Duodenal mucosa (tissue), 2 donors: ENCODE data around the gene NFKB2.

Source experiments
- H3K27ac ChIP-seq: one replicate; pipeline ENCODE4 v1.7.0; 2013; ENCODE audit warnings: low read depth, low read length
- H3K27me3 ChIP-seq, 2 donors: one replicate each; pipeline ENCODE4 v1.7.0; 2013; ENCODE audit warnings: low read length in 2 of 2, control low read depth in 1 of 2; ENCODE audit not compliant: insufficient read depth in 2 of 2, control insufficient read depth in 1 of 2
- H3K36me3 ChIP-seq, 2 donors: one replicate each; pipeline ENCODE4 v1.7.0; 2013; ENCODE audit warnings: low read length in 2 of 2, control low read depth in 1 of 2; ENCODE audit not compliant: insufficient read depth in 2 of 2, control insufficient read depth in 1 of 2
- H3K4me1 ChIP-seq, 2 donors: one replicate each; pipeline ENCODE4 v1.7.0; 2013; ENCODE audit warnings: low read length in 2 of 2, control low read depth in 1 of 2; ENCODE audit not compliant: insufficient read depth in 2 of 2, control insufficient read depth in 1 of 2
- H3K4me3 ChIP-seq, 2 donors: one replicate each; pipeline ENCODE4 v1.7.0; 2013; ENCODE audit warnings: low read length in 2 of 2, low read depth in 1 of 2
- H3K9ac ChIP-seq, 2 donors: one replicate each; pipeline ENCODE4 v1.7.0; 2013; ENCODE audit warnings: low read length in 2 of 2, low read depth in 1 of 2
- H3K9me3 ChIP-seq, 2 donors: one replicate each; pipeline ENCODE4 v1.7.0; 2013; ENCODE audit warnings: low read length in 2 of 2, control low read depth in 1 of 2; ENCODE audit not compliant: control insufficient read depth in 1 of 2

Gene NFKB2

DNA sequence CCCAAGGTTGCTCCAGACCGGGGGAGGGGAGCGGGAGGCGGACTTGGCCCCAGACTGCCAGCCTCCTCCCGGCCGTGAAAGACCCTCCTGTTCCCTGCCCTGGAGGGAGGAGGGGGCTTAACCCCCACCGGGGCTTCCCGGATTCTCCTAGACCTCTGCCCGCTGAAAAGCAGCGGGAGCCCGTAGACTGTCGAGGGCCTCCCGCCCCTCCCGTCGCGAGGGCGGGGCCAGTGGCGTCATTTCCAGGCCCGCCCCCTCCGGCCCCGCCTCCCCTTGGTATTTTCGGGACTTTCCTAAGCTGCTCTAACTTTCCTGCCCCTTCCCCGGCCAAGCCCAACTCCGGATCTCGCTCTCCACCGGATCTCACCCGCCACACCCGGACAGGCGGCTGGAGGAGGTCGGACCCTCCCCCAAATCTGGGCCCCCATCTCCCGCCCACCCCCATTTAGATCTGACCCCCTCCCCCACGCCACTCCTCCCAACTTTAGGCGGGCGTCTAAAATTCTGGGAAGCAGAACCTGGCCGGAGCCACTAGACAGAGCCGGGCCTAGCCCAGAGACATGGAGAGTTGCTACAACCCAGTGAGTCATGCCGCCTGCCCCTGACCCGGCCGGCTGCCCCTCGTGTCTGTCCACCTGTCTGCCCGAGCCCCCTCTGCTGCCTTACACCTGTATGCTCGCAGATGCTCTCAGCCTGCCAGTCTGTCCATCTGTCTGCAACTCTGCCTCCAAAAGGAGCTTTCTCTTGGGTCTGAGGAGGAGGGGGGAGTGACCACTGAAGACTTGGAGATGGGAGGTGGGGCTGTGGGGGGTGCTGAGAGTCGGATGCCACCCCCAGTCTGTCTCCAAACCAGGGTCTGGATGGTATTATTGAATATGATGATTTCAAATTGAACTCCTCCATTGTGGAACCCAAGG is at the start of gene NFKB2:
Gene NFKB2, plus strand, starts transcription at position 306 of the 917 bp plus-strand sequence. Its CDS starts 255 bp downstream, at position 561.
- H3K27me3 ChIP-seq = no peaks in the 10 kb centered on the region
- peaks cover 21 to 33% of the 10 kb centered on the region in 2 donors for H3K4me1 ChIP-seq
- peak within 1 kb of the TSS; percentile 87 to 98 for H3K9ac ChIP-seq
- H3K9me3 ChIP-seq = no peaks in the 10 kb centered on the region
- peak within 1 kb of the TSS; percentile 99 for H3K4me3 ChIP-seq
- peak within 1 kb of the TSS; percentile 97 for H3K27ac ChIP-seq
- peaks cover 7 to 16% of the 10 kb centered on the region in 2 donors for H3K36me3 ChIP-seq

DNA sequence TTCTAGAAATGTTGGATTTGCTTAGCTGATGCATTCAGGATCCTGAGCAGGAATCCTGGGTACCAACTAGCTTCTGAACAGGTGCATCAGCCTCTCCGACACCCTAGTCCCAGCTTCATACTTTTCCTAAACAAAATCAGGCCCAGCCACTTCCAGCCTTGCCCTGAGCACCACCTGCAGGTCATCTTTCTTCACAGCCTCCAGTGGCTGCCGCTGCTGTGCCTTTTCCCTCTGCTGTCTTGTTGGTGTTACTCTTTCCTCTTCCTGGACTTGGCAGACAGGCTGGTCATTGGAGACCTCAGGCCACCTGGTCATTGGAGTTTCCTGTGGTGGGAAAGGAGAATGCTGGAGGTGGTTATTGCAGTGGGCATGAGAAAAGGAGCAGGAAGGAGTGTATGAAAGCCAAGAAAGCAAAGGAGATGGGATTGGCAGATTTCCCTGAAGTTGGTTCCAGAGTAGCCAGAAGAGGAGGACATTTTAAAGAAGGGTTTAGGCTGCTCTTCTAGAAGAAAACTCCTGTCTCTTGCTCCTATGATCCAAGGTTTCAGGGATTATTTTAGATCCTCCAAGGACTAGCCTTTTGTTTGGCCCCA is 48.2 kb upstream of the NFKB2 start:
- Histone ChIP-seq H3K27me3 (no peaks in the 10 kb centered on the region), H3K4me1 (no peaks in the 10 kb centered on the region), H3K9me3 (no peaks in the 10 kb centered on the region), H3K9ac (no peak overlapping the region), H3K27ac (no peak overlapping the region), H3K36me3 (peaks cover 21 to 49% of the 10 kb centered on the region in 2 donors), H3K4me3 (no peak overlapping the region)

DNA sequence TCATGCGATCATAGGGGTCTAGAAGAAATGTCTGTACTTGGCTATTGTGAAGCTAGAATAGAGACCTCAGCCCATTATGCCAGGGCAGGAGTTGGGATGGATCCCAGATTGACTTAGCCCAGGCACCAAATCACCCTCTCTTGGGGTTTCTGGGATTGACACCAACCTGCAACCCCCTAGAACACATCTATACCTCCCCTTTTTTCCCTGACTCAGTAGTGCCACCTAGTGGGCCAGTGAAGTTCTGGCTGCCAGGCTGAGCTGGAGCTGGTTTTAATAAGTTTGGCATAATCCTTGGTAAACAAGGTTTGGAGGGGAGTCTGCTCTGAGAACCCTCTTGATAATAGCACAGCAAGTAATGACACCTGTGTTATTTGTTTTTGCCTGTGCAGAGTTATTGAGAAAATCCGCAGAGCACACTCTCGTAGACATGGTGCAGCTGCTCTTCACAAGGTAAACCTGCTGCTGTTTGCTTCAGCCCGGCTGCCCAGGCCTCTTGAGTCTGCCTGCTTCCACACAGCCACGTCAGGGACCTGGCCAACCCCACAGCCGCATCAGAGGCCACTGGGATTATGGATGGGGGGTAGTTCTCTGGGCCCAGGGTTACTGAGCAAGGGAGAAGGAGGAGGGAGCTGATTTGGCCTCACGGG is 43.3 kb upstream of the NFKB2 start:
- Histone ChIP-seq H3K27ac (no peak overlapping the region), H3K9ac (no peak overlapping the region), H3K4me3 (no peak overlapping the region), H3K36me3 (peaks cover 49 to 73% of the 10 kb centered on the region in 2 donors), H3K9me3 (no peaks in the 10 kb centered on the region), H3K27me3 (no peaks in the 10 kb centered on the region), H3K4me1 (no peaks in the 10 kb centered on the region)

DNA sequence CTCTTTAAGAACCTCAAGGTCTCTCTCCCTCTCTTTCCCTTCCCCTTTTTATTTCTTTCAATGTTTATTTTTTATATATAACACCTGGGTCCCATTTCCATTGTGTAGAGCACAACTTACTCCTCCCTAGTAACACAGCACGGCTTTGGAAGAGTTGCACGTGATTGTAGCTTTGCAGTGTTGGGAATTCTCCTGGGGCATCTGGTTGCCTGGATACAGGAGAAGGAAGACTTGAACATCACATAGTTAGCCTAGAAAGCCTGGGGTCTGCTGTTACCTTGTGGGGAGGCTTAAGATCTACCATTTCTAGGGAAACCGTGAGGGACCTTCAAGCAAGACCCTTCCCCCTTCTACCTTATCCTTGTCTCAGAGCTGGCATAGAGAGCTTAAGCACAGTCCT is 41.1 kb upstream of the NFKB2 start:
- Histone ChIP-seq H3K36me3 (peaks cover 63 to 86% of the 10 kb centered on the region in 2 donors), H3K9ac (no peak overlapping the region), H3K4me3 (no peak overlapping the region), H3K9me3 (no peaks in the 10 kb centered on the region), H3K27ac (no peak overlapping the region), H3K27me3 (no peaks in the 10 kb centered on the region), H3K4me1 (no peaks in the 10 kb centered on the region)

DNA sequence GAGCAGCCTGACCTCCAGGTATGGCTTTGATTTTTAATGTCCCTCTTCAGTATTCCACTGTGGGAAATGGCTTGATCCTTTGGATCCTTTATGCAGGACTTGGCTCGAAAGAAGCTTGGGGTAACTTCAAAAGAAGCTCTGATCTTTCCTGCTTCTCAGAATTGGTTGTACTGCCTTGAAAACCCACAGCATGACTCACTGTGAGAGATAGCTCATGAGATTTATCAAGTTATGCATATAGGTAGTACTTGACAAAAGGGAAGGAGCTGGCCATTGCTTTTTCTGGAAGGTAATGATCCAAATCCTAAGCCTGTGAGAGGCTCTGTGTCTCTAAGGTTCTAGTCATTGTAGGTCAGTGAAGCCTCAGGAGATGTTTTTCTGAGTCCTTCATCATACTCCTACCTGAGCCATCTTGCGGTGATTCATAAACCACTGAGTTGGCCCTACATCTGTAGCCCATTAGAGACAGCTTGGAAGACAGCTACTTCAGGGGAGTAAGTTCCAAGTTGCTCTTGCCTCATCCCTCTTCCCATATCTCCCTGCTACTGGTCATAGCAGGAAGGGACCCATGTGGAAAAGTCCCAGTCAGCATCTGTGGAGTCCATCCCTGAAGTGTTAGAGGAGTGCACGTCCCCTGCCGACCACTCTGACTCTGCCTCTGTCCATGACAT is 36.7 kb upstream of the NFKB2 start:
- no peaks in the 10 kb centered on the region for H3K4me1 ChIP-seq
- H3K4me3 ChIP-seq = no peak overlapping the region
- peaks cover 70 to 87% of the 10 kb centered on the region in 2 donors for H3K36me3 ChIP-seq
- H3K9me3 ChIP-seq = no peaks in the 10 kb centered on the region
- no peak overlapping the region for H3K27ac ChIP-seq
- no peaks in the 10 kb centered on the region for H3K27me3 ChIP-seq
- H3K9ac ChIP-seq = no peak overlapping the region

DNA sequence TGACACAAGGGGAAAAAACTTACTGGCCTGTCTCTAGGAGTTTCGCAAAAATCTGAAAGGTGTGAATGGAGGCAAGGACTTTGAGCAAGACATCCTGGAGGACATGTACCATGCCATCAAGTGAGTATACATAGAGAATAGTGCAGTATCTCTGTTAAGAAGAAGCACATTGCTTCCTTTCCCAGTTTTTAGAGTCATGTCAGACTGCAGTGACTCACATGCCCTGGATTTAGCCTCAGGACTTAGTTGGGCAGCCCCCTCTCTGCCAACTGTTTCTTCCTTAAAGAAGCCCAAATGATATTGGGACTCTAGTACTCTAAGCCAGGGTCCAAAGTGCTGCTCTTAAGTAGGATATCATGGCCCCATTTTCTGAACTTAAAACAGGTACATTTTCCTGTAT is 28.1 kb upstream of the NFKB2 start:
- no peak overlapping the region for H3K9ac ChIP-seq
- H3K4me1 ChIP-seq = no peaks in the 10 kb centered on the region
- H3K4me3 ChIP-seq = no peak overlapping the region
- peaks cover 78 to 92% of the 10 kb centered on the region in 2 donors for H3K36me3 ChIP-seq
- H3K27me3 ChIP-seq = no peaks in the 10 kb centered on the region
- H3K9me3 ChIP-seq = no peaks in the 10 kb centered on the region
- H3K27ac ChIP-seq = no peak overlapping the region

DNA sequence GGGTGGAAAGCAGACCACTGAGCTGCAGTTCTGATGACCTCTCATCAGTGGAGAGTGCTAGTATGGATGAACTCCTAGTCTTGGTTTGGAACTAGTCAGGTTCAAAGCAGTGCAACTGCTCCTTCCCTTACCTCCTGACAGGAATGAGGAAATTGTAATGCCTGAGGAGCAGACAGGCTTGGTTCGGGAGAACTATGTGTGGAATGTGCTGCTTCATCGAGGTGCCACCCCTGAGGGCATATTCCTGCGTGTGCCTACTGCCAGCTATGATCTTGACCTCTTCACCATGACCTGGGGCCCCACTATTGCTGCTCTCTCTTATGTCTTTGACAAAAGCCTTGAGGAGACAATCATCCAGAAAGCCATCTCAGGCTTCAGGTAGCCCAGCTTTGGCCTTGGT is 27.4 kb upstream of the NFKB2 start:
- H3K27me3 ChIP-seq = no peaks in the 10 kb centered on the region
- no peaks in the 10 kb centered on the region for H3K4me1 ChIP-seq
- H3K4me3 ChIP-seq = no peak overlapping the region
- H3K27ac ChIP-seq = no peak overlapping the region
- no peak overlapping the region for H3K9ac ChIP-seq
- no peaks in the 10 kb centered on the region for H3K9me3 ChIP-seq
- peaks cover 78 to 91% of the 10 kb centered on the region in 2 donors for H3K36me3 ChIP-seq

DNA sequence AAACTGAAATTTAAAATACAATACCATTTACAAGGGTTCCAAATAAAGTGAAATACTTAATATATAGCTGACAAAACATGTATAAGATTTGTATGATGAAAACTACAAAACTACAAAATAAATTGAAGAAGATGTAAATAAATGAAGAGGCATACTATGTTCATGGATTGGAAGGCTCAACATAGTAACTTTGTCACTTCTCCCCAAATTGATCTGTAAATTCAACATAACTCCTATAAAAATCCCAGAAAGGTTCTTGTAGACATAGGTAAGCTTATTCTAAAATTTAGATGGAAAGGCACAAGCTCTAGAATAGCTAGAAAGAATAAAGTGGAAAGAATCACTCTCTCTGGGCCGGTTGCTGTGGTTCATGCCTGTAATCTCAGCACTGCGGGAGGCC is 24.2 kb upstream of the NFKB2 start:
- Histone ChIP-seq H3K9ac (no peak overlapping the region), H3K4me1 (no peaks in the 10 kb centered on the region), H3K27ac (no peak overlapping the region), H3K36me3 (peaks cover 71 to 97% of the 10 kb centered on the region in 2 donors), H3K4me3 (no peak overlapping the region), H3K9me3 (no peaks in the 10 kb centered on the region), H3K27me3 (no peaks in the 10 kb centered on the region)

DNA sequence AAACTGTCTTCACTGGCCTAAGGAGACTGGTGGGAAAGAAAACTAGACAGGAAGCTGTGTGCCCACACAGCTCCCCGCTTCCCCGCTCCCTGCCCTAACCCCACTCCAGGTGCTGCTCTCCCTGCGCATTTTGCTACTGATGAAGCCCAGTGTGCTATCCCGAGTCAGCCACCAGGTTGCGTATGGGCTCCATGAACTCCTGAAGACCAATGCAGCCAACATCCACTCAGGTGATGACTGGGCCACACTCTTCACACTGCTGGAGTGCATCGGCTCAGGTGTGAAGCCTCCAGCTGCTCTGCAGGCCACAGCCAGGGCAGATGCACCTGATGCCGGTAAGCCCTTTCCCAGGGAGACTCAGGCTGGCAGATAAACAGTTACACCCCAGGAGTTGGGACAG is 20.3 kb upstream of the NFKB2 start:
- no peaks in the 10 kb centered on the region for H3K27me3 ChIP-seq
- H3K9ac ChIP-seq = no peak overlapping the region
- H3K4me3 ChIP-seq = no peak overlapping the region
- no peaks in the 10 kb centered on the region for H3K4me1 ChIP-seq
- no peaks in the 10 kb centered on the region for H3K9me3 ChIP-seq
- H3K36me3 ChIP-seq = peaks cover 58 to 90% of the 10 kb centered on the region in 2 donors
- no peak overlapping the region for H3K27ac ChIP-seq
